GM18505 (cell line): ENCODE results near the gene OR51B5.
"Not testable (repeated sequence)": the region's sequence is repeated elsewhere in the genome, so short reads cannot be mapped to it uniquely, and the experiment has no call there.

Source experiments
- ATAC-seq: cut with Tn5 transposase; IDR thresholded peaks from one replicate; pipeline ENCODE4 v1.9.1; 2021; ENCODE audit not compliant: unreplicated experiment
- POLR2A ChIP-seq: IDR thresholded peaks from 4 replicates; pipeline ENCODE4 v1.6.1; 2011; ENCODE audit warnings: borderline replicate concordance; ENCODE audit not compliant: insufficient read depth, insufficient read length; ENCODE audit errors: extremely low read depth

The OR51B5 gene

DNA sequence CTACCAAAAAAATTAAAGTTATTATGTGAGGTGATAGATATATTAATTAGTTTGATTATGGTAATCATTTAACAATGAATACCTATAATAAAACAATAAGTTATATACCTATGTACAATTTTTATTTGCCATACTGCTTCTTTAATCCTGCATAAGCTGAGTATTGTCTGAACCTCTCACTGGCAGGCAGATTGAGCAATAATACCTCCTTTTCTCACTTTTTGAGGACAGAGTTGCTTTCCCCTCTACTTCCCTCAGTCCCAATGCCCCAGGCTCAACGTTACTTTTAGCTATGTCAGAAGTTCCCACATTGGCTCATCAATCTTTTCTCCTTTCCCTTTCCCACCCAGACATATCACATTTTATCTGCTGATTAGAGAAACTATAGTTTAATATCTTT, 6.2 kb upstream of the OR51B5 start:
- TF ChIP-seq POLR2A = no peak
- no peak for ATAC-seq

DNA sequence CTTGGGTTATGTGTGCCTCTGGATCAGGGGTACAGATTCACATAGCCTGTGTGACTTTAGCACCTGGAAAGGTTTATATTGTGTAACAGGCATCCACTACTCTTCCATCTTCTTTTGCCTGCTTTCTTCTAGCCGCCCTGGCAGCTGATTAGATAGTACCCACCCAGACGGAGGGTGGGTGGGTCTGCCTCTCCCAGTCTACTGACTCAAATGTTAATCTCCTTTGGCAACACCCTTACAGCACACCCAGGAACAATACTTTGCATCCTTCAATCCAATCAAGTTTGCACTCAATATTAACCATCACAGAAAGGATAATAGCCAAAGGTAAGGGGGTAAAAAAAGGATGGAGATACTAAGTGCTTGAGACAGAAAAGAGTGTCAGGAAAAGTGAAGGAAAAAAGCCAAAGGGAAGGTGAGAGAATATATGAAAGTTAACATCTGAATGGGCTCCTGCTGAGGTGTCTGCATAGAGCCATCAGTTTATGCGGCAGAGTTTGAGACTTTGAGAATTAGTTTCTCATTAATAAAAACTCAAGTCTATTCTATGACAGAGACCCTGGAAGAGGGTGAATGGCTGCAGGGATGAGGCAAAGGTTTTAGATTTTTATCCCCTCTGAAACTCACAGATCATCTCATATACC, 5.3 kb upstream of the OR51B5 start:
- TF ChIP-seq POLR2A = no peak
- no peak for ATAC-seq

DNA sequence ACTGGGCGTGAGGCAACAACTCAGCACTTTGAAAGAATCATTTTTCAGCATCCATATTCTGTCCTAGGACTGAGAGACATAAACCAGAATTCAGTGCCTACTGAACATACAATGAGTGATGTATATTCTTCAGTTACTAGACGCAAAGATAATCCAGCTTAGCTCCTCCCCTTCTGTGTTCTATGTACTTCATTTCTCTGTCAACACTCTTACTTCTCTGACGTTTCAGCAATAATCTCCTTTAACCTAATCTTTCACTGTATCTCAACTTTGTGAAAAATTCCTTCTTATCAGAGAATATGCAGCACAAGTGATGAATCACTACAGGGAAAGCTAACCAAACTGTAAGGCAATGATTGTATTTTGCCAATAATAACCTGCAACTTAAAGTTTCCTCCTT, 2.5 kb upstream of the OR51B5 start:
- ATAC-seq = no peak
- TF ChIP-seq POLR2A = no peak

DNA sequence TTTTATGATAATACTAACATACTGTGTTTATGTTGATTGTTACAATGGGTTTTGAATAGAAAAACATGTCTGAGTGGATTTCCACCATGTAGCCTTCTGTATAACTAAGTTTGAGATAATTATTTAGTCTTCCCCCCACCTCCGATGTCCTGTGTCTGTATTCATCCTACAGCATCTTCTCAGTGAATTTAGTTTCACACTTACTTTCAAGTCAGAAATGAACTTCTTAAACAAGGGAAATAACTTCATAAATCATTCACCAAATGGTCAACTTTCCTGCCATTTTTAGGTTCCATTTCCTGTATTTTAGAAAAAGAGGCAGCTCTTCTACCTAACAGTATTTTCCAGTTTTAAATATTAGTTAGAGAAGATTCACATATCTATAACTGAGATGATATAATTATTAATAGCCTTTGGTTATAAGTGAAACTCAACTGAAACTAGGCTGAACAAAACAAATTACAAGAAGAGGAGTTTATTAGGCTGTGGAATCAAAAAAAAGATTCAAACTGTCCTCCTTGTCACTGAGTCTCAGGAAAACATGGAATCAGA, 3.5 kb downstream of the OR51B5 start:
- peak; percentile 60 for ATAC-seq
- no peak for TF ChIP-seq POLR2A

DNA sequence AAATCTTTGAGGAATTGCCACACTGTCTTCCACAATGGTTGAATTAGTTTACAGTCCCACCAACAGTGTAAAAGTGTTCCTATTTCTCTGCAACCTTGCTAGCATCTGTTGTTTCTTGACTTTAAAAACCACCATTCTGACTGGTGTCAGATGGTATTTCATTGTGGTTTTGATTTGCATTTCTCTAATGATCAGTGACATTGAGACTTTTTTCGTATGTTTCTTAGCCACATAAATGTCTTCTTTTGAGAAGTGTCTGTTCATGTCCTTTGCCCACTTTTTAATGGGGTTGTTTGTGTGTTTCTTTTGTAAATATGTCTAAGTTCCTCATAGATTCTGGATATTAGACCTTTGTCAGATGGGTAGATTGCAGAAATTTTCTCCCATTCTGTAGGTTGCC, 6.1 kb downstream of the OR51B5 start:
- ATAC-seq = not testable (repeated sequence)

DNA sequence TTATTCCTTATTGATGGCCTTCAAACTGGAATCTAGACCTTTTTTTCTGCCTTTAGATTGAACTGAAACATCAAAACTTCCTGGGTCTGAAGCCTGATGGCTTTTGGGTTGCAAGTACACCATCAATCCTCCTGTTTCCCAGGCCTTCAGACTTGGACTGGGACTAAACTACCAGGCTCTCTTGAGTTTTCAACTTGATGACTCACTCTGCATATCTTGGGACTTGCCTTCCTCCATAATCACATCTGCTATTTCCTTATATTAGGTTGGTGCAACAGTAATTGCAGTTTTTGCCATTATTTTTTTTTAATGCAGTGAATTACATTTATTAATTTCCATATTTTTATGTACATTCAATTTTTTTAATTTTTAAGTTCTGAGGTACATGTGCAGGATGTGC, 7.0 kb downstream of the OR51B5 start:
- no peak for TF ChIP-seq POLR2A
- no peak for ATAC-seq

DNA sequence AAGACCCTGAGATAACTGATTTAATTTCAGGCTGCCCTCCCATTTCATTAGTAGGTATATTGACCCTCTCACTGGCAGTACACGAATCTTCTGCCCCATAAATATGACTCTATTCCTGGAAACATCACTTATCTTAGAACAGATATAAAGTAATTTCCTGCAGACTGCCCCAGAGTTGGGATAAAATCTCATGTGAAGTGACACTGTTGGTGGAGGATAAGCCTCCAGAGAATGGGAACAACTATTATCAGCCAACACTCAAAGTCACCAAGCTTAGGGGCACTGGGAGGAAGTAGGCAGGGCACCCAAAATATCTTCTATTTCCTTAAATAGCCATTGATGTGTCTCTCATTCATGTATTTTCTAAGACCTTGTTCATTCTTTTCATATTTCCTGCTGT, 8.2 kb downstream of the OR51B5 start:
- no peak for TF ChIP-seq POLR2A
- no peak for ATAC-seq

DNA sequence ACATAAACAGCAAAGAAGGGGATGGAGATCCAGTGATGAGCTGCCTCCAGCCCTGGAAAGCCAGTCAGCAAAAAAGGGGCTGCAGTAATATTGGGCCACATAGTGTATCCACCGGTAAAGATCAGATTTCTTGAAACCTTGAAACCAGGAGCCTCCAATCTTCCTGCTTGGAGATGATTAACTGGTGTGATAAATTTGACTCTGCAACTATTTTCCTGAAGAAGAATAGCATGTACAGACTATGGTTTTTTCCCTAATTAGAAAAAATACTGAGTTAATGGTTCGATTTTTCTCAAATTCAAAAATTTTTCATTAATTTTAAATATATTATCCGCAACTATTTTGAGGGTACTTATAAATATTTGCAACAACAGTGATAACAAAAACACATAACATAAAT, 19.1 kb downstream of the OR51B5 start, which contains the start of gene OR51B2:
Gene OR51B2 (minus strand): TSS at position 101 of the 400 bp plus-strand sequence. CDS start 0 bp downstream, at position 101.
- ATAC-seq = no peak

DNA sequence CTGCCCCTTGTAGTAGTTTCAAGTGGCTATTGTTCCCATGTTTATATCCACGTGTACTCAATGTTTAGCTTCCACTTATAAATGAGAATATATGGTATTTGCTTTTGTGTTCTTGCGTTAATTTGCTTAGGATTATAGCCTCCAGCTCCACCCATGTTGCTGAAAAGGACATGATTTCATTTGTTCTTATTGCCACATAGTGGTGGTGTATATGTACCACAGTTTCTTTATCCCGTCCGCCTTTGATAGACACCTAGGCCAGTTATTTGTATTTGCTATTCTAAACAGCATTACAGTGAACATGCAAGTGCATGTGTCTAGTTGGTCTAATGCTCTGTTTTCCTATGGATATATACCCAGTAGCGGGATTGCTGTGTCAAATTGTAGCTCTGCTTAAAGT, 26.0 kb downstream of the OR51B5 start:
- no peak for TF ChIP-seq POLR2A
- ATAC-seq = no peak

More for the DNA sequence above, 19.1 kb downstream of the OR51B5 start, which contains the start of gene OR51B2:
- no peak for TF ChIP-seq POLR2A

DNA sequence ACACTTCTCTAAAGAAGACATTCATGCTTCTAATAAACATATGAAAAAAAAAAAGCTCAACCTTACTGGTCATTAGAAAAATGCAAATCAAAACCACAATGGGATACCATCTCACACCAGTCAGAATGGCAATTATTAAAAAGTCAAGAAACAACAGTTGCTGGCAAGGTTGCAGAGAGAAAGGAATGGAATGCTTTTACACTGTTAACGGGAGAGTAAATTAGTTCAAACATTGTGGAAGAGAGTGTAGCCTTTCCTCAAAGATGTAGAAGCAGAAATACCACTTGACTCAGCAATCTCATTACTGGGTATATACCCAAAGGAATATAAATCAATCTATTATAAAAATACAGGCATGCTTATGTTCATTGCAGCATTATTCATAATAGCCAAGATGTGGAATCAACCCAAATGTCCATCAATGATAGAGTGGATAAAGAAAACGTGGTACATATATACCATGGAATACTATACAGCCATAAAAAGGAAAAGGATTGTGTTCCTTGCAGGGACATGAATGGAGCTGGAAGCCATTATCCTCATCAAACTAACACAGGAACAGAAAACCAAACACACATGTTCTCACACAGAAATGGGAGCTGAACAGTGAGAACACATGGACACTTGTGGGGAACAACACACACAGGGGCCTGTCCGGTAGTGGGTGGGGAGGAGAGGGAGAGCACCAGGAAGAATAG, 29.8 kb downstream of the OR51B5 start:
- not testable (repeated sequence) for ATAC-seq

DNA sequence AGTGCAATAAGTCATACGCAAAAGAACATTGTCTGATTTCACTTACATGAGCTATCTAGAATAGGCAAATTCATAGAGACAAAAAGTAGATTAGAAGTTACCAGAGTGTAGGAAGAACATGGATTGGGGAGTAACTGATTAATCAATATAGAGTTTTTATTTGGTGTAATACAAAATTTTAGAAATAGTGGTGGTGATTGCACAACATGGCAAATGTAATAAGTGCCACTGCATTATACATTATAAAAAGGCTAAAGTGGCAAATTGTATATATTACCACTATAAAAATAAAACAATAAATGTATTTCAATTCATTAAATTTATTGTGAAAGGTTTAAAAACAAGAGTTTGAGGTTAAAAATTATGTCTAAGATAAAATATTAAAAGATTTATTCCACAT, 32.9 kb downstream of the OR51B5 start:
- ATAC-seq = no peak
- no peak for TF ChIP-seq POLR2A

DNA sequence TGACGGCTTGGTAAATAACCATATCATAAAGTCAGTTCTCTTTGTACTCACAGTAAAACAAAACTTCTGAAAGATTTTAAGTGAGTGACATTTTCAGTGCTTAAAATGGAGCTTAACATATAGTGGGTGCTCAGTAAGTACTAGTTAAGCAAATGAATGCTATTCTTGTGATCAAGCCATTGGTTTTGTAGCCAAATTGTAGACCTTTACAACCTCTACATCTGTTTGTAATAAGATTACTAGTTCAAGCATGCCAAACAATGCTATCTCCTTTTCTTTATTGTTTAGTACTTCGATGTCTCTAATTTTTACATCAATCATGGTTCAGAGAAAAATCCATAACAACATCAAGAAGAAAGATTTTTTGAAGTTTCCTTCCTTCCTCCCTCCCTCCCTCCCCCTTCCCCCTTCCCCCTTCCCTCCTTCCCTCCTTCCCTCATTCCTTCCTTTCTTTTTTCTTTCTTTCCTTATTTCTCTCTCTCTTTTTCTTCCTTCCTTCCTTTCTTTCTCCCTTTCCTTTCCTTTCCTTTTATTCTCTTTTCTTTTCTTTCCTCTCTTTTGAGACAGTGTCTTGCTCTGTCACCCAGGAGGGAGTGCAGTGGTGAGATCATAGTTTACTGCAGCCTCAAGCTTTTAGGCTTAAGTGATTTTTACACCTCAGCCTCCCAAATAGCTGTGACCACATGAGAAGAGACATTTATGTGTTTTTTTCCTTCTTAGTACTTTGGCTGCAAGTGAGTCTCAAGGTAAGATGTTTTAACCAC, 35.9 kb downstream of the OR51B5 start:
- ATAC-seq = no peak

DNA sequence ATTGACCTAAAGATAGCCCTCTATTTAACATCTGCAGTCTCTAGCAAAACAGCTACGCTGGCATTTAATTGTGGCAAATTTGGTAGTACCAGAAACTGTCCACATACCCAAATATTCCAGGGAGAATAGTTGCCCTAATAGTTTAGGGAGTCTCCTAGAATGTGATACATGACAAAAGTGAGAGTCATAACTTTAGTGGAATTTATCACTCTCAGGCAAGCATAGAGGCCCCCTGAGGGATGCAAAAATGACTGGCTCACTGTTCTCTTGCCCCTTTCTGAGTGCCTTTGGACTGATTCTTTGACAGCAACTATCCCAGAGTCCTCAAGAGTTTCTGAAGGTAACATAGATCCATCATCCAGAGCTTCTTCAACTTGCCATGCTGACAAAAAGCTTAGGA, 39.3 kb downstream of the OR51B5 start:
- TF ChIP-seq POLR2A = no peak
- ATAC-seq = no peak

More for the DNA sequence above, 35.9 kb downstream of the OR51B5 start:
- TF ChIP-seq POLR2A = no peak

DNA sequence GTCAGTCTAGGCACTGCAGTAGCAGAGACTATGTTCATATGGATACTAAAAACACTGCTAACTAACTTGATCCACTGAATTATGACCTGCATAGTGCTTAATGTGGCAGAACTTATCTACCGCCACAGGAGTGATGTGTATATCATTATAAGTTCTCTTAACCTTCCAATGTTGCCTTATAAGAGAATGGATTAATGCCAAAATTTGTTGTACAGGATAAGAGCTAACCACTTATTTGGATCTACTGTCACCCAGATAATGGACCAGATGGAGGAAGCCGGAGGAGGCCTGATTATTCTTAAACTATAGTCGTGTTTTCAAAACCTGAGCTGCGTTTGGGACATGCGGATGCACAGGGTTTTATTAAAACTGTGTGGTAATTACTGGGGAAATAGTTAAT, 39.7 kb downstream of the OR51B5 start:
- ATAC-seq = no peak
- no peak for TF ChIP-seq POLR2A
